Measurements from ENCODE around the gene SYNGR2.

DNA sequence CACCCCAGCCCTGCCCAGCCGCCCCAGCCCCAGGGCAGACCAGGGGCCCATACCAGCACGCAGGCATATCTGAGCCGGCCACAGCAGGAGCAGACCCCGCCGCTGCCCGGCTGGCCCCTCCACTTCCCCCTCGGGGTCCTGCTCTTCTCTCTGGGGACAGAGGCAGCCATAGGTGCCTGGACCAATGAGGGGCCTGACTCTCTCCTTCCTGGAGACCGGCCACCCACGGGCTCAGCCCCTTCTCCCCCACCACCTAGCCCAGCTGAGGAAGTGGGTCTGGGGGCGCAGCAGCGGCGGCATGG lies 43.6 kb upstream of the SYNGR2 start:
- TF ChIP-seq SP1 (IDR thresholded peaks at IDR 0.05) (no peak), TARDBP (IDR thresholded peaks at IDR 0.05) (no peak), ZNF384 (IDR thresholded peaks at IDR 0.05) (no peak), ELF4 (IDR thresholded peaks at IDR 0.05) (no peak), SUZ12 (IDR thresholded peaks at IDR 0.05) (no peak), ARNT (IDR thresholded peaks at IDR 0.05) (no peak), HDGF (IDR thresholded peaks at IDR 0.05; ENCODE audit: borderline replicate concordance) (no peak)
- TF ChIP-seq, protein P1, sequence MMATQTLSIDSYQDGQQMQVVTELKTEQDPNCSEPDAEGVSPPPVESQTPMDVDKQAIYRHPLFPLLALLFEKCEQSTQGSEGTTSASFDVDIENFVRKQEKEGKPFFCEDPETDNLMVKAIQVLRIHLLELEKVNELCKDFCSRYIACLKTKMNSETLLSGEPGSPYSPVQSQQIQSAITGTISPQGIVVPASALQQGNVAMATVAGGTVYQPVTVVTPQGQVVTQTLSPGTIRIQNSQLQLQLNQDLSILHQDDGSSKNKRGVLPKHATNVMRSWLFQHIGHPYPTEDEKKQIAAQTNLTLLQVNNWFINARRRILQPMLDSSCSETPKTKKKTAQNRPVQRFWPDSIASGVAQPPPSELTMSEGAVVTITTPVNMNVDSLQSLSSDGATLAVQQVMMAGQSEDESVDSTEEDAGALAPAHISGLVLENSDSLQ (IDR thresholded peaks at IDR 0.05), result no peak

All from HEK293T (cell line).